ENCODE data around the gene MACO1. TPM values are rescaled to one million over a fixed set of nuclear protein-coding genes. Genes with fewer than 3 reads are reported as not detected.

The MACO1 gene
- total RNA-seq, 1 experiment from 2014 or later = 16.3 TPM

DNA sequence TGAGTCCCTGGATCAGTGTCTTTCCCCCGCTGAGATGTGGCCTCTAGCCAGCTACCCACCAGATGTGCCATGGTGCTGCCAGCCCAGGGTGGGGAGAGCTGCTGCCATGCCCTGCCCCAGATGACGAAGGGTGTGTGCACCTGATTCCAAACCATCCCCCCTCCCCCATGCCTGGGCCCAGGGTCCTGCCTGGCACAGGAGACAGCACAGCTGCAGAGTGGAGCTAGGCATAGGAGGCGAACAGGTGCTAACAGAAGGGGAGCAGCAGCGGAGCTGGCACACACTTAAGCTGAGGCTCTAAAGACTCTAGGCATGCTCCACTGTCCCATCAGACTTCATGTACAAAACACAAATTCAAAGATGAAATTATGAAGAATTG lies 103.7 kb downstream of the MACO1 start:
- no peak overlapping the region for H4K91ac ChIP-seq (ENCODE audit: insufficient read length, low read depth, low read length)
- H2BK15ac ChIP-seq (ENCODE audit: low read depth, low read length) = no peak overlapping the region
- H3K4me1 Mint-ChIP-seq = peaks cover 14 to 15% of the 10 kb centered on the region in 2 experiments
- no peak overlapping the region for H2AFZ ChIP-seq (ENCODE audit: low read length)
- peaks cover 6% of the 10 kb centered on the region; the same call in 1 of the 2 replicates for H3K27me3 Mint-ChIP-seq (ENCODE audit: low read depth)
- no peak overlapping the region for H4K5ac ChIP-seq (ENCODE audit: insufficient read length, low read depth, low read length)
- H3K4me1 ChIP-seq (ENCODE audit: insufficient read depth, low read length) = no peaks in the 10 kb centered on the region; the same call in 1 of the 2 replicates
- no peak for DNase-seq
- no peaks in the 10 kb centered on the region for H4K20me1 ChIP-seq (ENCODE audit: control insufficient read depth, insufficient read depth, insufficient read length)
- no peaks in the 10 kb centered on the region for H3K9me3 ChIP-seq (ENCODE audit: control insufficient read depth, low read depth, low read length)
- H3T11ph ChIP-seq (ENCODE audit: low read length) = no peak overlapping the region
- no peak overlapping the region for H3K4me3 Mint-ChIP-seq
- no peaks in the 10 kb centered on the region for H3K27me3 ChIP-seq (ENCODE audit: insufficient read depth, low read length)
- H2BK12ac ChIP-seq (ENCODE audit: insufficient read length, low read depth, low read length) = no peak overlapping the region
- no peak overlapping the region for H2BK5ac ChIP-seq (ENCODE audit: insufficient read length, low read length)
- H2BK20ac ChIP-seq (ENCODE audit: low read depth, low read length, poor library complexity, severe bottlenecking) = no peak overlapping the region
- no peaks in the 10 kb centered on the region for H3K79me1 ChIP-seq (ENCODE audit: insufficient read depth, low read depth, low read length, poor library complexity, severe bottlenecking)
- H2AK5ac ChIP-seq (ENCODE audit: insufficient read length, low read length) = no peak overlapping the region
- H3K36me3 Mint-ChIP-seq (ENCODE audit: insufficient read depth in 1 of 3, low read depth in 3 of 3) = no peaks in the 10 kb centered on the region
- no peaks in the 10 kb centered on the region for H3K9me3 Mint-ChIP-seq
- no peak overlapping the region for H3K56ac ChIP-seq (ENCODE audit: insufficient read length, low read depth, low read length)
- H3K9ac ChIP-seq (ENCODE audit: extremely low read depth, insufficient read length, low read length) = no peak overlapping the region
- H3K23me2 ChIP-seq (ENCODE audit: insufficient read length, low read depth, low read length, poor library complexity, severe bottlenecking) = no peaks in the 10 kb centered on the region
- H3K4me2 ChIP-seq (ENCODE audit: insufficient read depth, insufficient read length, low read length) = no peak overlapping the region
- H3K18ac ChIP-seq (ENCODE audit: insufficient read length, low read depth, low read length) = no peak overlapping the region
- no peak overlapping the region for H3K27ac Mint-ChIP-seq
- no peak overlapping the region for H2BK120ac ChIP-seq (ENCODE audit: low read depth, low read length, poor library complexity, severe bottlenecking)
- H3K23ac ChIP-seq (ENCODE audit: insufficient read length, low read depth, low read length) = no peak overlapping the region
- H3K4ac ChIP-seq (ENCODE audit: low read depth, low read length) = no peak overlapping the region
- H3K79me2 ChIP-seq (ENCODE audit: insufficient read depth, low read length) = no peaks in the 10 kb centered on the region
- no CpG with 5 or more reads among the region's 4 CpGs for WGBS (ENCODE audit: extremely low coverage, insufficient read length, low lambda C conversion rate)
- H3K27ac ChIP-seq (ENCODE audit: insufficient read length, low read depth, low read length) = no peak overlapping the region
- no peak for TF ChIP-seq CTCF (conservative IDR thresholded peaks at IDR 0.05)
- no peak overlapping the region for H4K8ac ChIP-seq (replicated peaks; ENCODE audit: insufficient read length, low read depth, low read length)
- no peak overlapping the region; the same call in 1 of the 2 replicates for H3K14ac ChIP-seq (ENCODE audit: insufficient read depth, low read length)
